CD4-positive, alpha-beta memory T cell (primary cell): ENCODE measurements around the gene ELN. TPM values are rescaled to one million over a fixed set of nuclear protein-coding genes. Genes with fewer than 3 reads are reported as not detected.
A peak's percentile ranks its signal among the peaks of the same experiment; 100 is the strongest.

Source experiments
- CTCF ChIA-PET: fragments of 350-600 bp; sonication (Branson Sonifier 250); formaldehyde crosslinking; loops from one replicate; lab custom pipeline; 2021; ENCODE audit warnings: inconsistent platforms; ENCODE audit not compliant: partially characterized antibody; lab: Charles Lee
- POLR2A ChIA-PET: fragments of 350-600 bp; sonication (Branson Sonifier 250); formaldehyde crosslinking; loops from one replicate; lab custom pipeline; 2021; ENCODE audit not compliant: partially characterized antibody; lab: Charles Lee
- DNase-seq, 5 donors: peaks; one replicate each; pipeline versions ENCODE4 v3.0.0 to v3.0.0-alpha.2; 2020 to 2022; ENCODE audit warnings: mixed read lengths in 1 of 5
- H3K27ac ChIP-seq: one replicate; pipeline ENCODE4 v1.7.0; 2013; ENCODE audit warnings: low read depth, low read length
- H3K27me3 ChIP-seq: 2 replicates; pipeline ENCODE4 v1.7.0; 2013; ENCODE audit warnings: mild to moderate bottlenecking, low read length, moderate library complexity; ENCODE audit not compliant: insufficient read depth
- H3K36me3 ChIP-seq: 2 replicates; pipeline ENCODE4 v1.7.0; 2013; ENCODE audit warnings: mild to moderate bottlenecking, low read length, moderate library complexity; ENCODE audit not compliant: insufficient read depth
- H3K4me1 ChIP-seq: 2 replicates; pipeline ENCODE4 v1.7.0; 2013; ENCODE audit warnings: mild to moderate bottlenecking, low read length, moderate library complexity; ENCODE audit not compliant: insufficient read depth
- H3K4me3 ChIP-seq, 2 donors: one replicate each; pipeline ENCODE4 v1.7.0; 2013; ENCODE audit warnings: low read length in 2 of 2, mild to moderate bottlenecking in 1 of 2
- H3K9me3 ChIP-seq, 2 donors: one replicate each; pipeline ENCODE4 v1.7.0; 2013; ENCODE audit warnings: low read length in 2 of 2, control low read depth in 1 of 2; ENCODE audit not compliant: control insufficient read depth in 1 of 2
- H3K27ac Mint-ChIP-seq, 7 donors: one replicate each; pipeline ENCODE4 v1.8.0; 2020 to 2021; ENCODE audit warnings: mixed read lengths in 7 of 7, mild to moderate bottlenecking in 6 of 7, inconsistent platforms in 3 of 7, moderate library complexity in 3 of 7
- H3K27me3 Mint-ChIP-seq, 2 donors: one replicate each; pipeline ENCODE4 v1.8.0; 2020 to 2021; ENCODE audit warnings: mixed read lengths in 2 of 2
- H3K36me3 Mint-ChIP-seq, 2 donors: one replicate each; pipeline ENCODE4 v1.8.0; 2020 to 2021; ENCODE audit warnings: mixed read lengths in 2 of 2, inconsistent platforms in 1 of 2, mild to moderate bottlenecking in 1 of 2
- H3K4me1 Mint-ChIP-seq, 4 donors: one replicate each; pipeline ENCODE4 v1.8.0; 2020 to 2021; ENCODE audit warnings: mixed read lengths in 4 of 4, mild to moderate bottlenecking in 1 of 4
- H3K4me3 Mint-ChIP-seq, 8 donors: one replicate each; pipeline ENCODE4 v1.8.0; 2020 to 2021; ENCODE audit warnings: mixed read lengths in 8 of 8, mild to moderate bottlenecking in 7 of 8, moderate library complexity in 6 of 8, inconsistent platforms in 3 of 8
- H3K9me3 Mint-ChIP-seq, 8 donors: one replicate each; pipeline ENCODE4 v1.8.0; 2020 to 2021; ENCODE audit warnings: mixed read lengths in 8 of 8, mild to moderate bottlenecking in 5 of 8, inconsistent platforms in 3 of 8, moderate library complexity in 1 of 8
- intact Hi-C: fragments of 100-400 bp; cut with micrococcal nuclease; formaldehyde crosslinking; loops from one replicate; pipeline ENCODE4 v1.15.1; 2023
- polyA plus RNA-seq, 2 donors: library from polyadenylated mRNA; unstranded; fragments of 300-500 nt; fragmentation: Illumina TruSeq; gene quantifications; one replicate each; pipeline ENCODE4 v1.2.3, GENCODE V29; 2021
- total RNA-seq, 2 experiments: library from RNA; stranded (reverse); gene quantifications; one replicate each; pipeline ENCODE4 v1.2.3, GENCODE V29; 2021

Gene ELN
- total and polyA plus RNA-seq, 4 experiments from 2014 or later = not detected

- H3K9me3 Mint-ChIP-seq = no peaks in the 10 kb centered on the region
- POLR2A ChIA-PET = interaction anchor here (0.5 to 3.1 kb wide), 8 partner anchors 8 to 314 kb away, joined by 3 to 30 read pairs (median 4); partner anchors contain the start of genes EIF4H and RFC2
- no peaks in the 10 kb centered on the region for H3K9me3 ChIP-seq
- intact Hi-C loops = loop anchor here (1.0 kb wide), 2 partner anchors 11 to 91 kb away; partner anchors contain the start of gene EIF4H
- H3K4me1 ChIP-seq = peaks cover 16% of the 10 kb centered on the region
- no peaks in the 10 kb centered on the region for H3K36me3 Mint-ChIP-seq
- CTCF ChIA-PET = interaction anchor here (0.9 to 1.7 kb wide), 2 partner anchors 15 to 16 kb away, joined by 4 to 7 read pairs; no protein-coding TSS in a partner anchor
- peak; percentile 78 to 87 (median 83) for DNase-seq
- peak within 1 kb of the TSS; percentile 4 to 93 (median 76) for H3K27ac Mint-ChIP-seq
- no peaks in the 10 kb centered on the region for H3K36me3 ChIP-seq
- no peaks in the 10 kb centered on the region for H3K27me3 ChIP-seq
- peak within 1 kb of the TSS; percentile 49 for H3K27ac ChIP-seq
- peak within 1 kb of the TSS; percentile 42 to 43 for H3K4me3 ChIP-seq
- H3K4me3 Mint-ChIP-seq = peak within 1 kb of the TSS; percentile 75 to 87 (median 82)
- H3K27me3 Mint-ChIP-seq = no peaks in the 10 kb centered on the region
- peaks cover 4 to 15% (median 9%) of the 10 kb centered on the region in 4 donors for H3K4me1 Mint-ChIP-seq
Measured at GRCh38 chr7:74083117-74083876, 55.3 kb downstream of the ELN start, which contains the start of gene LIMK1. Gene LIMK1, plus strand, starts transcription at chr7:74083804. Its CDS starts 187 bp downstream, at chr7:74083991.

GRCh38 chr7:74083928-74084721 is 56.2 kb downstream of the ELN start:
- peaks cover 16% of the 10 kb centered on the region for H3K4me1 ChIP-seq
- ChIA-PET CTCF (interaction anchor here (0.9 to 1.7 kb wide), 2 partner anchors 16 to 17 kb away, joined by 4 to 7 read pairs; no protein-coding TSS in a partner anchor), POLR2A (interaction anchor here (0.8 to 3.1 kb wide), 4 partner anchors 10 to 170 kb away, joined by 3 to 30 read pairs (median 8); partner anchors contain the start of genes EIF4H and RFC2)
- Mint-ChIP-seq H3K9me3 (no peaks in the 10 kb centered on the region), H3K27me3 (no peaks in the 10 kb centered on the region), H3K4me3 (peak overlapping the region; percentile 73 to 85 (median 80)), H3K27ac (peak overlapping the region in 6 of 7 donors; percentile 4 to 91 (median 70)), H3K36me3 (peaks cover 0 to 3% of the 10 kb centered on the region in 2 donors), H3K4me1 (peaks cover 4 to 15% (median 9%) of the 10 kb centered on the region in 4 donors)
- intact Hi-C loops = loop anchor here (1.0 kb wide), 2 partner anchors 10 to 90 kb away; partner anchors contain the start of gene EIF4H
- peak overlapping the region; percentile 49 for H3K27ac ChIP-seq
- peak in 1 of 5 donors; percentile 76 for DNase-seq
- H3K4me3 ChIP-seq = peak overlapping the region; percentile 42 to 43
- no peaks in the 10 kb centered on the region for H3K36me3 ChIP-seq
- no peaks in the 10 kb centered on the region for H3K9me3 ChIP-seq
- no peaks in the 10 kb centered on the region for H3K27me3 ChIP-seq

DNA sequence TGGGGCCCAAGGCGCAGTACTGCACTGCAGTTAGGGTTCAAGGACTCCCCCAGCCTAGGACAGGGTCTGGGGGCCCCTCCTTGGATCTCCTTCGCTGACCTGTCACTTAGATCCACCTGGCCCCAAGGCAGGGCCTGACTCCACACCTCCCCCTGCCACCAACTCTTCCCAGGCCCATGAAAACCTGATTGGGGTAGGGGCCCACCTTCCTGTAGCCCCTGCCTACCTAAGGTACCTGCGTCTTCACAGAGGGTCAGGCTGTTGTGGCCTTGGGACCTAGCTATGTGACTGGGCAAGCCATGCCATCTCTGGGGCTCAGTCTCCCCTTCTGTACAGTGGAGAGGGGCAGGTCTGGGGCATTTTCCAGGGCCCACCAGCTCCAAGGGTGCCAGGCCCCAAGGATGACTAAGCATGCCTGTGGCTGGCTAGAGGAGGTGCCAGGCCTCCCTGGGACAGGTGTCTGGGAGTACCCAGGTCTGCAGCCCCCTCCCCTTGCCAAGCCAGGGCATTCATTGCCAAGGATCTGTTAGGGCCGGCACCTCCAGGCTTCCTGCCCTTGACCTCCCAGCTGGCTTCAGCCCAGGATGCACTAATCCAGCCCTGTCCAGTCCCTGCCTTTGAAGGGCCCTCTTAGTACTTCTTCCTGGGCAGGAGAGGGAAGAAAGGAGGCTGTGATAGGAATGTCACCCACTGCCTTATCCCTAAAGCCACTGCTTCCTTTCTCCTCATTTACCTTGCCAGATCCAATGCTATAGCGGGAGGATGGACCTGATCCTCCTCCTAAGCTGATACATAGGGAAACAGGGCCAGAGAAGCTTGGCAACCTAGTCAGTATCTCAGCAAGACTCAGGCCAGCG is 57.0 kb downstream of the ELN start:
- no peaks in the 10 kb centered on the region for H3K36me3 ChIP-seq
- no peaks in the 10 kb centered on the region for H3K27me3 Mint-ChIP-seq
- peak overlapping the region; percentile 50 to 91 (median 68) for H3K27ac Mint-ChIP-seq
- peak overlapping the region in 1 of 2 donors; percentile 43 for H3K4me3 ChIP-seq
- no peaks in the 10 kb centered on the region for H3K9me3 Mint-ChIP-seq
- H3K36me3 Mint-ChIP-seq = peaks cover 2 to 3% of the 10 kb centered on the region in 2 donors
- CTCF ChIA-PET = interaction anchor here (1.0 kb wide), 1 partner anchor 316 kb away, joined by 3 read pairs; no protein-coding TSS in a partner anchor
- intact Hi-C loops = no loop called here
- peaks cover 16% of the 10 kb centered on the region for H3K4me1 ChIP-seq
- peaks cover 6 to 17% (median 10%) of the 10 kb centered on the region in 4 donors for H3K4me1 Mint-ChIP-seq
- H3K27me3 ChIP-seq = no peaks in the 10 kb centered on the region
- no peak for DNase-seq
- H3K27ac ChIP-seq = no peak overlapping the region
- H3K4me3 Mint-ChIP-seq = peak overlapping the region; percentile 73 to 85 (median 80)
- no peaks in the 10 kb centered on the region for H3K9me3 ChIP-seq
- POLR2A ChIA-PET = interaction anchor here (3.1 kb wide), 1 partner anchor 90 kb away, joined by 30 read pairs; the partner anchor contains the start of gene EIF4H

GRCh38 chr7:74087791-74088453 is 59.9 kb downstream of the ELN start:
- H3K27ac Mint-ChIP-seq = peak overlapping the region in 1 of 7 donors; percentile 18
- H3K4me1 Mint-ChIP-seq = peaks cover 6 to 17% (median 10%) of the 10 kb centered on the region in 4 donors
- Histone ChIP-seq H3K27me3 (no peaks in the 10 kb centered on the region), H3K36me3 (no peaks in the 10 kb centered on the region), H3K9me3 (no peaks in the 10 kb centered on the region), H3K27ac (no peak overlapping the region), H3K4me1 (peaks cover 13% of the 10 kb centered on the region), H3K4me3 (no peak overlapping the region)
- H3K4me3 Mint-ChIP-seq = no peak overlapping the region
- no peak for DNase-seq
- ChIA-PET CTCF (interaction anchor here (0.6 kb wide), 1 partner anchor 20 kb away, joined by 3 read pairs; no protein-coding TSS in a partner anchor), POLR2A (no interaction called here)
- no peaks in the 10 kb centered on the region for H3K9me3 Mint-ChIP-seq
- H3K27me3 Mint-ChIP-seq = no peaks in the 10 kb centered on the region
- intact Hi-C loops = no loop called here
- peaks cover 2 to 3% of the 10 kb centered on the region in 2 donors for H3K36me3 Mint-ChIP-seq

DNA sequence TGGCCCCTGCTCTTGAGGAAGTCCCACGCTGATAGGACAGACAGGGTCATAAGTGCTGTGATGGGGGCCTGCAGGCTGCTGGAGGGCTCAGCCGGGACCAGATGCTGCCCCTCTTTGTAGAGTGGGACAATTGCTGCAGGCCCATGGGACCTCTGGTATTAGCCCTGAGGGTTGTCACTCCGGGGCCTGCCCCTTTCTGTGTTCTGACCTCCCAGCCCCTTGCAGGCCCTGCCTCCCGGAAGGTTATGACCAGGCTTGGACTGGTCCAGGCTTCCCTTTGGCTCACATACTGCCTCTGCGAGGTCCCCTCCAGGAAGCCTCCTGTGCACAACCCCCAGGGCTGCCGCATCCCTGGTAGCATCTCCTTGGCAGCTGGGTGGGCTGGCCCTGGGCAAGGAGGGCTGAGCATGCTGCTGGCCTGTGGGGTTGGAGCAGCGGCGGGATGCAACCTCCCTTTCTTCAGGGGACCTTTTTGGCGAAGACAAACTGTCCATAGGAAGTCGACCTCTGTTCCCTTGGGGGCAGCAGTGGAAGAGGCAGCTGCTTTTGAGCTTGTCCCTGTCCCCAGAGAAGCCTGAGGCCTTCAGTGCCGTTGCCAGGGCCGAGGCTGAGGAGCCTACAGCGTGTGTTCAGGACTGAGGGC is 64.5 kb downstream of the ELN start:
- Histone ChIP-seq H3K27ac (no peak overlapping the region), H3K27me3 (no peaks in the 10 kb centered on the region), H3K36me3 (no peaks in the 10 kb centered on the region), H3K4me1 (peaks cover 19% of the 10 kb centered on the region), H3K9me3 (no peaks in the 10 kb centered on the region), H3K4me3 (no peak overlapping the region)
- intact Hi-C loops = no loop called here
- H3K27me3 Mint-ChIP-seq = no peaks in the 10 kb centered on the region
- H3K9me3 Mint-ChIP-seq = no peaks in the 10 kb centered on the region
- no peak overlapping the region for H3K4me3 Mint-ChIP-seq
- H3K4me1 Mint-ChIP-seq = peaks cover 6 to 18% (median 16%) of the 10 kb centered on the region in 4 donors
- no peak for DNase-seq
- peak overlapping the region in 3 of 7 donors; percentile 13 to 57 (median 25) for H3K27ac Mint-ChIP-seq
- CTCF ChIA-PET = no interaction called here
- POLR2A ChIA-PET = interaction anchor here (1.1 kb wide), 1 partner anchor 9 kb away, joined by 3 read pairs; no protein-coding TSS in a partner anchor
- peaks cover 3 to 8% of the 10 kb centered on the region in 2 donors for H3K36me3 Mint-ChIP-seq
